ENCODE results near the gene AKAP7. TPM values are rescaled to one million over a fixed set of nuclear protein-coding genes. Genes with fewer than 3 reads are reported as not detected.

The AKAP7 gene
- total RNA-seq, 1 donor from 2014 or later: 4.6 TPM

DNA sequence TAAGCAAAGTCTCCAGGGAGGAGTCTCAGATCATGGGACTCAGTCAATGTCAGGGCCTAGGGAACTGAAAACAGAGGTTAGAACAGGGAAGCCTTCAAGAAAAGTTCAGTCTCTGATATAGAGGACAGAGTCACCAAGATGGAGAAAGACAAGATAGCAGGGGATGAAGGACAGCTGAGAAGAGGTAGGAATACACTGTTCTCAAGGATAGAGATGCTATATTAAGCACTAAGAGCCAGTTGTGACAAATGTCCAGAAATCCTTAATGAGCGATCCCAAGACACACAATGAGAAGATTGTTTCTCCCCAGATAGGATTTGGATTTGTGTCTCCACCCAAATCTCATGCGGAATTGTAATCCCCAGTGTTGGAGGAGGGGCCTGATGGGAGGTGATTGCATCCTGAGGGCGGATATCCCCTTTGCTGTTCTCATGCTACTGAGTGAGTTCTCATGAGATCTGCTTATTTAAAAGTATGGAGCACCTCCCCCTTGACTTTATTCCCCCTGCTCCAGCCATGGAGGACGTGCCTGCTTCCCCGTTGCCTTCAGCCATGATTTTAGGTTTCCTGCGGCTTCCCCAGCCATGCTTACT lies 168.2 kb downstream of the AKAP7 start:
- Mint-ChIP-seq H3K9me3 (ENCODE audit: unreplicated experiment) (peaks cover 3% of the 10 kb centered on the region), H3K4me1 (ENCODE audit: low read depth, unreplicated experiment) (no peaks in the 10 kb centered on the region), H3K27ac (ENCODE audit: unreplicated experiment) (no peak overlapping the region), H3K27me3 (ENCODE audit: low read depth, unreplicated experiment) (peaks cover 1% of the 10 kb centered on the region), H3K36me3 (ENCODE audit: low read depth, unreplicated experiment) (no peaks in the 10 kb centered on the region), H3K4me3 (ENCODE audit: unreplicated experiment) (no peak overlapping the region)
- no peak overlapping the region for H3K4me2 ChIP-seq (ENCODE audit: low read length)
- H2AFZ ChIP-seq (ENCODE audit: low read depth, low read length): no peak overlapping the region
- H3K79me2 ChIP-seq (ENCODE audit: insufficient read depth, low read length): no peaks in the 10 kb centered on the region
- no peak overlapping the region for H3K27ac ChIP-seq (ENCODE audit: low read depth, low read length)
- H3K4me3 ChIP-seq (ENCODE audit: insufficient read depth, low read depth, low read length): no peak overlapping the region
- H3K9ac ChIP-seq (ENCODE audit: low read length): no peak overlapping the region
- H3K4me1 ChIP-seq (ENCODE audit: insufficient read depth, low read length): no peaks in the 10 kb centered on the region
- no peaks in the 10 kb centered on the region for H3K27me3 ChIP-seq (ENCODE audit: insufficient read depth, low read length)
- H4K20me1 ChIP-seq (ENCODE audit: insufficient read depth, low read length): no peaks in the 10 kb centered on the region
- FAIRE-seq: no peak
- H3K36me3 ChIP-seq (ENCODE audit: insufficient read depth, low read length): no peaks in the 10 kb centered on the region
- no peaks in the 10 kb centered on the region for H3K9me3 ChIP-seq (ENCODE audit: insufficient read depth, low read depth, low read length)
- no peak for TF ChIP-seq EZH2 (IDR thresholded peaks at IDR 0.05; ENCODE audit: insufficient read depth, low read length)
- TF ChIP-seq, protein P1, sequence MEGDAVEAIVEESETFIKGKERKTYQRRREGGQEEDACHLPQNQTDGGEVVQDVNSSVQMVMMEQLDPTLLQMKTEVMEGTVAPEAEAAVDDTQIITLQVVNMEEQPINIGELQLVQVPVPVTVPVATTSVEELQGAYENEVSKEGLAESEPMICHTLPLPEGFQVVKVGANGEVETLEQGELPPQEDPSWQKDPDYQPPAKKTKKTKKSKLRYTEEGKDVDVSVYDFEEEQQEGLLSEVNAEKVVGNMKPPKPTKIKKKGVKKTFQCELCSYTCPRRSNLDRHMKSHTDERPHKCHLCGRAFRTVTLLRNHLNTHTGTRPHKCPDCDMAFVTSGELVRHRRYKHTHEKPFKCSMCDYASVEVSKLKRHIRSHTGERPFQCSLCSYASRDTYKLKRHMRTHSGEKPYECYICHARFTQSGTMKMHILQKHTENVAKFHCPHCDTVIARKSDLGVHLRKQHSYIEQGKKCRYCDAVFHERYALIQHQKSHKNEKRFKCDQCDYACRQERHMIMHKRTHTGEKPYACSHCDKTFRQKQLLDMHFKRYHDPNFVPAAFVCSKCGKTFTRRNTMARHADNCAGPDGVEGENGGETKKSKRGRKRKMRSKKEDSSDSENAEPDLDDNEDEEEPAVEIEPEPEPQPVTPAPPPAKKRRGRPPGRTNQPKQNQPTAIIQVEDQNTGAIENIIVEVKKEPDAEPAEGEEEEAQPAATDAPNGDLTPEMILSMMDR (IDR thresholded peaks at IDR 0.05; ENCODE audit: insufficient read depth, low read depth, low read length): no peak
- DNase-seq (ENCODE audit: low read depth): no peak

DNA sequence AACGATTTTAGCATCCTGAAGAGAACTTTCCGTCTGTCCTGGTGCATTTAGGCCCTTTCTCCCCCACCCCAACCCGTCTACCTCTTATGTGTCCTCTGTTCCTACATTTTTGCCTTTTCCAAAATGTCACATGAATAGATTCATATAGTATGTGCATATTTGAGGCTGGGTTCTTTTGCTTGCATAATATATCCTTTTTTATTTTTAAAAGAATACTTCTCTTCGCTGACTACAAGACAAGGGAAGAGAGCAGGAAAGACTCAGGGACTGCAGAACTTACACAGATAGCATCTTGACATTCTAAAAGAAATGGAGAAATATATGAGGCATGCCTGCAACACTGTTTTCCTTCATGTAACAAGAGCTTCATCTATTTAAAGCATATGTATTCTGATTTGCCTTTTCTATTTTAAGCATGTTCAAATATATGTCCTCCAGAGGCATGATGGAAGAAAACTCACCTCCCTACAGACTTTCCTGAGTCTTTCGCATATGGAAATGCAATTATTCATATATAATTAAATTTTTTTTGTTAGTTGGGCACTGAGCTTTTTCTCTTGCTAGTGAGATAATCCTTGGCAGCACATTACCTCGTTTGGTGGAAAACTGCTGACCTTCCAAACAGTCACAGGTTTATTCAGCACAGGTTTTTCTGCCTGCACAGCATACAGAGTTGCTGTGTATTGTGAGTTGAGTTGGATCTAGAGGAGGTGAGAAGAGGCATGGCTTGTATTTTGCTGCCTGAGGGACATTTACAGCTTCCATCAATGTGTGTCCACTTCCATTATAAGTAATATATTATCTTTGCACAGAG lies 170.0 kb downstream of the AKAP7 start:
- Mint-ChIP-seq H3K27ac (ENCODE audit: unreplicated experiment) (no peak overlapping the region), H3K36me3 (ENCODE audit: low read depth, unreplicated experiment) (no peaks in the 10 kb centered on the region), H3K4me1 (ENCODE audit: low read depth, unreplicated experiment) (no peaks in the 10 kb centered on the region), H3K27me3 (ENCODE audit: low read depth, unreplicated experiment) (peaks cover 1% of the 10 kb centered on the region), H3K9me3 (ENCODE audit: unreplicated experiment) (peaks cover 4% of the 10 kb centered on the region), H3K4me3 (ENCODE audit: unreplicated experiment) (no peak overlapping the region)
- H4K20me1 ChIP-seq (ENCODE audit: insufficient read depth, low read length): no peaks in the 10 kb centered on the region
- H3K79me2 ChIP-seq (ENCODE audit: insufficient read depth, low read length): no peaks in the 10 kb centered on the region
- TF ChIP-seq, protein P1 (IDR thresholded peaks at IDR 0.05; ENCODE audit: insufficient read depth, low read depth, low read length): no peak
- no peak for TF ChIP-seq EZH2 (IDR thresholded peaks at IDR 0.05; ENCODE audit: insufficient read depth, low read length)
- H3K4me1 ChIP-seq (ENCODE audit: insufficient read depth, low read length): no peaks in the 10 kb centered on the region
- H3K9ac ChIP-seq (ENCODE audit: low read length): no peak overlapping the region
- H3K4me3 ChIP-seq (ENCODE audit: insufficient read depth, low read depth, low read length): no peak overlapping the region
- H3K36me3 ChIP-seq (ENCODE audit: insufficient read depth, low read length): no peaks in the 10 kb centered on the region
- H3K4me2 ChIP-seq (ENCODE audit: low read length): no peak overlapping the region
- no peak overlapping the region for H3K27ac ChIP-seq (ENCODE audit: low read depth, low read length)
- H3K27me3 ChIP-seq (ENCODE audit: insufficient read depth, low read length): no peaks in the 10 kb centered on the region
- FAIRE-seq (no peak), DNase-seq (ENCODE audit: low read depth) (no peak)
- no peak overlapping the region for H2AFZ ChIP-seq (ENCODE audit: low read depth, low read length)
- H3K9me3 ChIP-seq (ENCODE audit: insufficient read depth, low read depth, low read length): no peaks in the 10 kb centered on the region

DNA sequence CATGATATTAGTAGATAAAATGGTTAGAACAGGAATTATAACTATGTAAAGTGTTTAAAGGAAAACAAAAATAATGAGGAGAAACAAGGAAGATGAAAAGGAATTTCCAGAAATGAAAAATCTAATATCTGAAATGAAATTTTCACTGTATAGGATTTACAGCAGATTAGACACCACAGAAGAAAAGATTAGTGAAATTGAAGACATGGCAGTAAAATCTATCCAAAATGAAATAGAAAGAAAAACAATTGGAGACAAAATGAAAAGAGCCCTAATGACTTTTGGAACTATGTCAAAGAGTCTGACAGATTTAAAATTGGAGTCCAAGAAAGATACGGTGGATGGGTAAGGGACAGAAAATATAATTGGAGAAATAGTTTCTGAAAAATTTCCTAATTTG lies 174.2 kb downstream of the AKAP7 start:
- no peaks in the 10 kb centered on the region for H3K4me1 ChIP-seq (ENCODE audit: insufficient read depth, low read length)
- H3K9ac ChIP-seq (ENCODE audit: low read length): no peak overlapping the region
- DNase-seq (ENCODE audit: low read depth): no peak
- Mint-ChIP-seq H3K4me1 (ENCODE audit: low read depth, unreplicated experiment) (no peaks in the 10 kb centered on the region), H3K9me3 (ENCODE audit: unreplicated experiment) (peaks cover 9% of the 10 kb centered on the region), H3K36me3 (ENCODE audit: low read depth, unreplicated experiment) (no peaks in the 10 kb centered on the region), H3K27ac (ENCODE audit: unreplicated experiment) (no peak overlapping the region), H3K4me3 (ENCODE audit: unreplicated experiment) (no peak overlapping the region), H3K27me3 (ENCODE audit: low read depth, unreplicated experiment) (no peaks in the 10 kb centered on the region)
- H3K9me3 ChIP-seq (ENCODE audit: insufficient read depth, low read depth, low read length): no peaks in the 10 kb centered on the region
- no peaks in the 10 kb centered on the region for H3K79me2 ChIP-seq (ENCODE audit: insufficient read depth, low read length)
- TF ChIP-seq, protein P1 (IDR thresholded peaks at IDR 0.05; ENCODE audit: insufficient read depth, low read depth, low read length): no peak
- no peak for TF ChIP-seq EZH2 (IDR thresholded peaks at IDR 0.05; ENCODE audit: insufficient read depth, low read length)
- H3K36me3 ChIP-seq (ENCODE audit: insufficient read depth, low read length): no peaks in the 10 kb centered on the region
- H4K20me1 ChIP-seq (ENCODE audit: insufficient read depth, low read length): no peaks in the 10 kb centered on the region
- no peak for FAIRE-seq
- H3K27me3 ChIP-seq (ENCODE audit: insufficient read depth, low read length): no peaks in the 10 kb centered on the region
- no peak overlapping the region for H3K4me2 ChIP-seq (ENCODE audit: low read length)
- no peak overlapping the region for H3K27ac ChIP-seq (ENCODE audit: low read depth, low read length)
- no peak overlapping the region for H2AFZ ChIP-seq (ENCODE audit: low read depth, low read length)
- no peak overlapping the region for H3K4me3 ChIP-seq (ENCODE audit: insufficient read depth, low read depth, low read length)
